ENCODE measurements around the gene NUMA1.
A peak's percentile ranks its signal among the peaks of the same experiment; 100 is the strongest.

NUMA1 gene

DNA sequence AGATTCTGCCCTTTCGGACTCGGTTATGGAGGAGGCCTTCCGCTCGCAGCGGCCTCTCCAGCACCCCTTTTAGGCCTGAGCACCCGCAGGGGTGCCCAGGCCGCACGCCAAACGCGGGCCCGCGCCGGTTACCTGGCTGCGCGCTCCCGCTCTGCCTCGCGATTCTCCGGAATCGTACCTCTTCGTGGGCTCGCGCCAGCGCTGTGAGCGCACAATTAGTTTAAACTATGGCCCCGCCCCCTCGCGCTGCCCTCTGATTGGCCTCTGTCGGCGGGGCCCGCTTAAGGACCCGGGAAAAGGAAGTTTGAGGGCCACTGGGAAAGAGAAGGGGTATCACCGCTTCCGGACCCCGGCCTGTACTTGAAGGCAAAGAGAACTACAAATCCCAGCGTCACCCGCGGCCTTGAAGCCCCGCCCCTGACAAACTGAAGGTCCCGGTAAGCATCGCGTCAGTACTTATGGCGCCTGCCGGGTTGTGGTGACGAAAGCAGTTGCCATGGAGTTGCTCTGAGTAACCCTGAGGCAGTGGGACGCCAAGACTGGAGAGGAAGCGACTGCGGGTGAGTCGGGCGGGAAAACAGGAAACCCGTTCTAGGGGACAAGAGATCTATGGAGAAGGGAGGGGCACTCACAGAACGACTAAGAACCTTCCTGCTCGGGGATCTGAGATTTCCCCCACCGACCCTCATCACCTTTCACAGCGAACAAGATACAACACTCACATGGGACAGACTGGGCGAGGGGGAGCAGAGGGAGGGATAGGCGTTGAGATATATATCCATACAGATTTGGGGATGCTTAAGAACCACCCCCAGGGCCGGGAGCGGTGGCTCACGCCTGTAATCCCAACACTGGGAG, at the start of gene NUMA1, which contains the start of gene LRRC51:
Gene NUMA1, minus strand, starts transcription at position 217 of the 858 bp plus-strand sequence. CDS start 44,599 bp downstream, outside the sequence.
Gene LRRC51, plus strand, starts transcription at position 525 of the 858 bp plus-strand sequence. CDS start 8,234 bp downstream, outside the sequence.
- DNase-seq (ENCODE audit: low spot score): peak; percentile 100

DNA sequence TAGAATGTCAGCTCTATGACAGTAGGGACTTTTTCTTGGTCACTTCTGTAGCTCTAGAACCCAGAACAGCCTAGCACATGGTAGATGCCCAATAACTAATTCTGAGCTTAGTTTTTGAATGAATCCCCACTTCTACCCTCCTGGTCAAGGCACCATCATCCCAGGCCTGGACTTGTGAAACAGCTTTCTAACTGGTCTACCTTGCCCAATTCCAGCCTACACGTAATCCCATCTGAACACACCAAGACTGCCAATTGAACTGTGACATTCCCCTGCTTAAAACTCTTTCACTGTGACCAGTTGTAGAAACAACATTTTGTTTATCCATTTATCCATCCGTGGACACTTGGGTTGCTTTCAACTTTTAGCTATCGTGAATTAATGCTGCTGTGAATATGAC, 49.0 kb upstream of the NUMA1 start:
- DNase-seq (ENCODE audit: low spot score): no peak

- no peak for DNase-seq (ENCODE audit: low spot score)
Measured at GRCh38 chr11:72127923-72128322, 47.6 kb upstream of the NUMA1 start.

- no peak for DNase-seq (ENCODE audit: low spot score)
Measured at GRCh38 chr11:72125956-72126355, 45.6 kb upstream of the NUMA1 start.

GRCh38 chr11:72124046-72124445, 43.7 kb upstream of the NUMA1 start:
- no peak for DNase-seq (ENCODE audit: low spot score)

GRCh38 chr11:72123117-72123653, 42.8 kb upstream of the NUMA1 start:
- no peak for DNase-seq (ENCODE audit: low spot score)

DNA sequence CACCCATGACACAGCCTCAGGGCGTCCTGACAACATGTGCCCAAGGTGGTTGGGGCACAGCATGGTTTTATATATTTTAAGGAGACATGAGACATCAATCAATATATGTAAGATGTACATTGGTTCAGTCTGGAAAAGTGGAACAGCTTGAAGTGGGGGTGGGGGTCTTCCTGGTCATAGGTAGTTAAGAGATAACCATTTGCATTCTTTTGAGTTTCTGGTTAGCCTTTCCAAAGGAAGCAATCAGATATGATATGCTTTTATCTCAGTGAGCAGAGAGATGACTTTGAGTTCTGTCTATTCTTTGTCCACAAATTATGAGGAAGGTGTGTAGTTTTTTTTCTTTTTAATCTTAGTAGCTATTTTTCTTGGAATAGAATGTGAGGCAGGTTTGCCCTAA, 42.3 kb upstream of the NUMA1 start:
- DNase-seq (ENCODE audit: low spot score): no peak

DNA sequence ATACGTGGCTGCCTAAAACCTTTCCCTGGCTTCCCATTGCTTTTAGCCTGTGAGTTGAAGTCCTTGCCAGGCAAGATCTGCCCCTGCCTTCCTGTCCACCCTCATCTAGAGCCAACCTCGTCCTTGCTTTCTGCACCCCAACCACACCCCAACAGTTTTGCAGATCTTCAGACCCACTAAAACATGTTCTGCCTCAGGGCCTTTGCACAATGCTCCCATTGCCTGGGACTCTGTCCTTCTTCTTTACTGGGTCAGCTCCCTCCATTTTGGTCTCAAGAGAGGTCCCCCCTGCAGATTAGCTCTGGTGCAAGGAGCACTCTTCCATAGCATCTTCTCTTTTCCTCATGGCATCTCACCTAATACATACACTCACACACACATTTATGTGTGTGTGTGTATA, 40.6 kb upstream of the NUMA1 start:
- no peak for DNase-seq (ENCODE audit: low spot score)

- no peak for DNase-seq (ENCODE audit: low spot score)
Measured at GRCh38 chr11:72119198-72119597, 38.9 kb upstream of the NUMA1 start.

GRCh38 chr11:72116019-72116755, 35.8 kb upstream of the NUMA1 start:
- DNase-seq (ENCODE audit: low spot score): no peak

- no peak for DNase-seq (ENCODE audit: low spot score)
Measured at GRCh38 chr11:72114570-72114969, 34.2 kb upstream of the NUMA1 start.

DNA sequence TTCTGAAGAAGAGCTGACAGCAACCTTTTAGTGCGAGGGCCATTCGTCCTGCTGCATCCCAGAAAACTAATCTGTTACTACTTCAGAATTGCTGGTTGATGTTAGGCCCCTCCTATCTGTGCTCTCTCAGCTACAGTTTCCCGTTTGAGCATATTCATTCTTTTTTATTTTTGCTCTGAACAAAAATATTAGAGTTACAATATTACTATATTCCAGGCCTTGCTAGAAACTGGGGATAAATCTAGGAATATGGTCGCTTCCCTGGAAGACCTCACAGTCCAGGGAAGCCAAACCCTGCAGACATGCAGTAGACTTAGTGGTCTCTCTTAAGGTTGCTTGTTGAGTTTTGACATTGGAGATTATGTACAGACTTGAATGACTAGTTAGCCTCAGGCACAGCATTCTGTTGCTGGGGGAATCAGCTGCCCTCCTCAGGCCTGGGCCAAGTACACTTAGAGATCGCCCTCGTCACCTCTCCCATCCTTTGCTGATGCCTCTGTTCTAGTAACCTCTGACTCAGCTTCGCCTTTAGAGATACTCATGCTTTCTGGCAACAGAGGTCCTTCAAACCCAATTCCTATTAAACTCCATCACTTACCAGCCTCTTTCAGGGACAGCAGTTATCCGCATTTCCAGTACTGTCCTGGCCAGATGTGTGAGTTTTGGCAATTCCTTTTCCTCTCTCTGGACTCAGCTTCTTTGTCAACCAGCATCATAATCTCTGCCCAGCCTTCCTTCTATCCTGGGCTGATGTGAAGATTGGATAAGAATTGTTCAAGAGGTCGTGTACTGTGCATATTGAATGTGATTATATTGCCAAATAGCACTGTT, 32.9 kb upstream of the NUMA1 start:
- DNase-seq (ENCODE audit: low spot score): no peak

DNA sequence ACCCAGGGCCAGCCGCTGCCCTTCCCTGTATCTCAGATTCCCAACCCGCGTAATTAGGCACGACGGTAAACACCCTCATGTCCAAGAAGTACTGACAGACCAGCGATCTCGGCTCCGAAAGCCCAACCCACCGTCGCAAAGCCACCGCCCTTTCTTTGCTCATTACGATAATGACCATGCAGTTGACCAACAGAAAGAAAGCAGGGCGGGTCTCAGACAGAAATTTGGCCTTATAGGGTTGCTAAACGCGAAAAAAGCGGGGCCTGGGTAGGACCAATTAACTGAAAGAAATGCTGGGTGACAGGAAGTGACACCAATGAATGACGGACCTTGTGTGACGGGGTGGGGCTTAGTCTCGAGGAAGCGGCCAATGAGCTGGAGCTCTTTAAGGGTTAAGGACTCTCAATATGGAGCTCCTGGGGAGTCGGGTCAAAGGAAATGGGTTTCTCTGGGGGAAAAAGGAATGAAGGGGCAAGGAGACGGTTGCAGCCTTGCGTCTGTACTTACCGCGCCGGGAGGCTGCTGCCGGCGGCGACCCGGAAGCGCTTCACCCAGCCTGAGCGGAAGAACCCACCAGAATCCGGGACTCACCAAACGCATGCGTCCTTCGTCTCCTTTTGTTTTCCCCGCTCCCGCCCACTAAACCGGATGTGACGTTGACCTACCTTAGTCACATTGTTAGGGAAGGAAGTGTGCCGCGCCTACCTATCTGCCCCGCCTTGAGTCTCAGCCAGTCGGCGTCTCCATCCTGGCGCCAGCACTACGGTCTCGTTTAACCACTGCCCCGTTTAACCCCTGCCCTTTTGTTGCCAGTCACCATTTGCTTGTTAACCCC, 32.0 kb upstream of the NUMA1 start, which contains the start of gene ANAPC15:
Gene ANAPC15, minus strand, starts transcription at position 553 of the 835 bp plus-strand sequence. CDS start 1,419 bp downstream, outside the sequence.
- DNase-seq (ENCODE audit: low spot score): peak; percentile 100

GRCh38 chr11:72111300-72112142, 31.2 kb upstream of the NUMA1 start:
- no peak for DNase-seq (ENCODE audit: low spot score)

DNA sequence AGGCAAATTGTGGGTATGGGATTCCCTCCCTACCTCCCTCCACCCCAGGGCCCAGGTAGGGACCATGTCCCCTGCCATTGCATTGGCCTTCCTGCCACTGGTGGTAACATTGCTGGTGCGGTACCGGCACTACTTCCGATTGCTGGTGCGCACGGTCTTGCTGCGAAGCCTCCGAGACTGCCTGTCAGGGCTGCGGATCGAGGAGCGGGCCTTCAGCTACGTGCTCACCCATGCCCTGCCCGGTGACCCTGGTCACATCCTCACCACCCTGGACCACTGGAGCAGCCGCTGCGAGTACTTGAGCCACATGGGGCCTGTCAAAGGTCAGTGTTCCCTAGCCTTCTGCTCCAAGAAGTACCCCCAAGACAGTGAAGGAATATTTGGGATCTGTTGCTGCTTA, 25.5 kb upstream of the NUMA1 start, which contains the start of gene TOMT:
Gene TOMT, plus strand, starts transcription at position 37 of the 400 bp plus-strand sequence. Its CDS starts 28 bp downstream, at position 65.
- DNase-seq (ENCODE audit: low spot score): no peak

- DNase-seq (ENCODE audit: low spot score): no peak
Measured at GRCh38 chr11:72103754-72104167, 23.4 kb upstream of the NUMA1 start.

- peak; percentile 98 for DNase-seq (ENCODE audit: low spot score)
Measured at GRCh38 chr11:72102946-72103753, 22.8 kb upstream of the NUMA1 start, which contains the start of gene LAMTOR1. Gene LAMTOR1 (minus strand): TSS chr11:72103297. CDS start chr11:72103224, 73 bp downstream.

DNA sequence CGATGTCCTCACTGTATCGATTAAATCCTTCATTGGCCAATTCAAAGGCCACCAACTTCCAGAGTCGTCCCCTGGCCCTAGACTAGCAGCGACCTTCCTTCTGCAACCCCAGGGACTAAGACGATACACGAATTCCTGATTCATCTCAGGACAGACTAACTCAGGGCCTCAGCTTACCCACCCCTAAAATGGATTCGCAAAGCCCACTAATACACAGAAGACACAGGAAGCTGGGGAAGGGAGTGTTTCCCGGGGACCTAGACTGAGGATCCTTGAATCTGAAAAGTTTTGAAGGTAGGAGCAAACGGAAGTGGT, 22.2 kb upstream of the NUMA1 start:
- DNase-seq (ENCODE audit: low spot score): no peak

DNA sequence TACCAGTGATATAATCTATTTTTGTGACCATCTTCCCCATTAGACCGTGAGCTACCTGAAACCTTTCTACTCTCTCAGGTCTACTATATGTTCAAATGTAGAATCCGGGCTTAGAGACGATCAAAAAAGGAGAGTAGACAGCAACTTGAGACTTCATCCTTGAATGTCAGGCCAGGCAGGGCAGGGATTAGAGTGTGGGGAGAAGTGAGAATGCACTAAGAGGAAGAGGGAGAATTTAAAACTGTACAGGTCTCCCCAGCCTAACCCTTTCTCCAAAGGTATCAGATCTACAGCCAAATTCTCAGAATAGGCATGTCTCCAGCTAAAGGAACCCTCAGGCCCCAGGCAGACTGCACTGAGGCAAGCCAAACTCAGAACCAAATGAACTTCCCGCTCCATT, 21.8 kb upstream of the NUMA1 start:
- DNase-seq (ENCODE audit: low spot score): no peak

Measured in globus pallidus (tissue), 1 donor.